Measurements from ENCODE around the gene DIP2A.

DNA sequence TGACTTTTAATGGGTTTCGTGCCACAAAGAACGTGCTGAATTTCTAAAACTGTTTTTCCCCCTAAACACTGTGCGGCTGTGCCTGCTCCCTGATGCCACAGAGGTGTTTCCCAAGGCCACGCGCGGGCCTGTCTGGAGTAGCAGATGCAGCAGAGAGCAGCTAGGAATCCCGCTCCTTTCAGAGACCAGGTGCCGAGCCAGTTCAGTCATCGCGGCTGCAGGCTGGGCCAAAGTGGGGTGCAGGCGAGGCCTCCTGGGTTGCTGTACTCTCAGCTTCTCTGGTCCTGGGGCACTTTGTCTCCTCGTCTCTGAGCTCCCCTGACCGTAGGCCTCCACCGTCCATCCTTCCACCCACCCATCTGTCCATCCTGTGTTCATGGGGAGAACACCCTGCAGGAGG lies 17.4 kb upstream of the DIP2A start:
- TF ChIP-seq, protein P1, sequence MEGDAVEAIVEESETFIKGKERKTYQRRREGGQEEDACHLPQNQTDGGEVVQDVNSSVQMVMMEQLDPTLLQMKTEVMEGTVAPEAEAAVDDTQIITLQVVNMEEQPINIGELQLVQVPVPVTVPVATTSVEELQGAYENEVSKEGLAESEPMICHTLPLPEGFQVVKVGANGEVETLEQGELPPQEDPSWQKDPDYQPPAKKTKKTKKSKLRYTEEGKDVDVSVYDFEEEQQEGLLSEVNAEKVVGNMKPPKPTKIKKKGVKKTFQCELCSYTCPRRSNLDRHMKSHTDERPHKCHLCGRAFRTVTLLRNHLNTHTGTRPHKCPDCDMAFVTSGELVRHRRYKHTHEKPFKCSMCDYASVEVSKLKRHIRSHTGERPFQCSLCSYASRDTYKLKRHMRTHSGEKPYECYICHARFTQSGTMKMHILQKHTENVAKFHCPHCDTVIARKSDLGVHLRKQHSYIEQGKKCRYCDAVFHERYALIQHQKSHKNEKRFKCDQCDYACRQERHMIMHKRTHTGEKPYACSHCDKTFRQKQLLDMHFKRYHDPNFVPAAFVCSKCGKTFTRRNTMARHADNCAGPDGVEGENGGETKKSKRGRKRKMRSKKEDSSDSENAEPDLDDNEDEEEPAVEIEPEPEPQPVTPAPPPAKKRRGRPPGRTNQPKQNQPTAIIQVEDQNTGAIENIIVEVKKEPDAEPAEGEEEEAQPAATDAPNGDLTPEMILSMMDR (IDR thresholded peaks at IDR 0.05; ENCODE audit: borderline replicate concordance, extremely low read depth, low read length, poor library complexity, severe bottlenecking), result no peak
- TF ChIP-seq EZH2 (IDR thresholded peaks at IDR 0.05; ENCODE audit: borderline replicate concordance, low read depth, low read length, severe bottlenecking), result no peak

All from DND-41 (cell line).